Activated T-cell treated with anti-CD3 and anti-CD28 coated beads for 4 hours (primary cell): ENCODE results near the gene TMBIM1.

Experiments
- DNase-seq: peaks from one replicate; pipeline ENCODE4 v3.0.0-alpha.2; 2020

Gene TMBIM1

DNA sequence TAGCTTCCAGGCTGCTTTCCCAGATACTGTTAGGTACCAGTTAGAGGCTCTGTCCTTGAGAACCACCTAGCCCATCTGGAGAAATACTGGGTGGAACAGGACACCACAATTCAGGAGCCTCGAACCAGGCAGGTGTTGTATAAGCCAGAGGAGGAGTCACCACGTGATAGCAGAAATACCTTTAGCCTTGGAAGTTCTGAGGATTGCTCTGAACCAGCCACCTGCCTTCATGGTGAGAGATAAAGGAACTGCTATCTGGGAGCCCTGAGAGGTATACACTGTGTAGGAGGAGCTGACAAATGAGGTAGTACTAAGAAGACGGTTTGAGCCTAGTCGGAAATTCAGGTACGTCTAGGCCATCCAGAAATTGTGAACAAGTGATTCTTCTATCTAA lies 39.1 kb downstream of the TMBIM1 start:
- no peak for DNase-seq

DNA sequence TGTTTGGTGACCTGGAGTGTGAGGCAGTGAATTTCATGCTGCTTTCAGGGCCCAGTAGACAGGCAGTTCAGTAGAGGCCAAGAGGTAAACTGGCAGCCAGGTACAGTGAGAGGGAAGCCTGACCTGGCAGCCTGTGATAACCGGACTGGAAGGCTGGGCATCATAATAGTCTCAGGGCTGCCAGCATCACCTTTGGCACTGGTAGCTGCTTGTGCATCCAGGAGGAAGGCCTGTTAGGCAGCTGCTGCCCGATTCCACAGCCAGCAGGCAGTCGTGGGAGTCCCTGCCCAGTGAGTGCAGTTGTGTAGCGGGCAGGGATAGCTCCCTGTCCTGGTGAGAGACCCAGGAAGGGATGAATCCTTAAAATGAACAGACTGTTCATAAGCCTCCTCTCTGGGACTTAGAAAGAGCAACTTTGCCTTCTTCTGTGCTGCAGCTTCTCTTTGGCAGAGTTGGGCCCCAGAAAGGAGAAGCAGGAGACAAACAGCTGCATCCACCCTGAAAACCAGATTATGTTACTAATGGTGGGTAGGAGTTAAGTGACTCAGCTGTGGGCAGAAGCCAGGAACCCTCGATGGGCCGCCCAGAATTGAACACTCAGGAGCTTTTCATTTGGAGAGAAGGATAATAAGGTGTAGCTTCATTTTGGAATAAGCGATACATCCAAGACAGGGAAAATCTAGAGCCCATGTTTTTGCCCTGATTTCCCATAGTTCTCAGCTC lies 39.6 kb downstream of the TMBIM1 start:
- no peak for DNase-seq

DNA sequence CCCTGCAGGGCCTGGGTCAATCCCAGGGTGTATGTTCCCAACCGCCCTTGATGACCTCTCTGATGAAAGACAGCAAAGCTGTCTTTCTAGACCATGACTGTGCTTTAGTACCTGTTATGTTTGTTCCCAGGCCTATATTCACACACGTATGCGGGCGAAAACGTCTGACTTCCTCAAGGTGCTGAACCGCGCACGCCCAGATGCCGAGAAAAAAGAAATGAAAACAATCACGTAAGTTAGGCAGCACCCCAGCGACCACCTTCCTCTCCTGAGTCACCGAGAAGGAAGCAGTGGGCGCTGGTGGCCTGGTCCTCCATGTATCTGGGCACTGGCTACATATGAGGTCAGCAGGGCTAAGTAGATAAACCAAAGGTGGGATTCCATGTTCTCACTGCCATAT lies 42.6 kb downstream of the TMBIM1 start:
- DNase-seq, result no peak

DNA sequence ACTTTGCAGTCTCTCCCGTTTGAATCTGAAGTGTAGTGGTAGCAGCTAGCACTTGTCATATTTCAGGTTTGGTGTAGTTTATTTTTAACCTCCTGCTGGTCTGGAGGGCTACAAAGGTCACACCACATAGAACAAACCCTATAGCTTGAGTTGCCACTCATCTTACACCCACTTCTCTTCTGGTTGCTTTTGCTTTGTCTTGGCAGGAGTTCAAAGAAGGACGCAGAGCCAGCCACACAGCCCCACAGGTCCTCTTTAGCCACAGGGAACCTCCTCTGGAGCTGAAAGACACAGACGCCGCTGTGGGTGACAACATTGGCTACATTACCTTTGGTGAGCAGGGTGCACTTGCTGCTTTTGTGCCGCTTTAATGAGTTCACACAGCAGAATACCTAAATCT lies 47.1 kb downstream of the TMBIM1 start:
- no peak for DNase-seq

DNA sequence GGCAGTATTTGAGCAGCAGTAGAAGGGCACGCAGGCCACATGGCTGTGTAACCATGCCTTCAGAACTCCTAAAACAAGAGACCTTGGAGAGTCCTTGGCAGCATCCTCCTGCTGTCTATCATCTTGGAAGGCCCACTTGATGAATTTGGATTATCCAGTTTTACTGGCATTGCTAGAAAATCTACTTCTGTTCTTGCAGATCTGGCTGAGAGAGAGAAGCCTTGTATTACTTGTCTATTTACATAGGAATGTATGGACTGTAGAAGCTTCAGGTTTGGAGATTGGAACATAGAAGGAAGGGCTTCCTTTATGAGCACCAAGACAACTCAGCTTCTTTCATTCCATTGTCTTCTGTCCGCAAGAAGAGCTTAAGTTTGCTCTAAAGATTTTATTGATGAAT lies 47.6 kb downstream of the TMBIM1 start:
- no peak for DNase-seq

DNA sequence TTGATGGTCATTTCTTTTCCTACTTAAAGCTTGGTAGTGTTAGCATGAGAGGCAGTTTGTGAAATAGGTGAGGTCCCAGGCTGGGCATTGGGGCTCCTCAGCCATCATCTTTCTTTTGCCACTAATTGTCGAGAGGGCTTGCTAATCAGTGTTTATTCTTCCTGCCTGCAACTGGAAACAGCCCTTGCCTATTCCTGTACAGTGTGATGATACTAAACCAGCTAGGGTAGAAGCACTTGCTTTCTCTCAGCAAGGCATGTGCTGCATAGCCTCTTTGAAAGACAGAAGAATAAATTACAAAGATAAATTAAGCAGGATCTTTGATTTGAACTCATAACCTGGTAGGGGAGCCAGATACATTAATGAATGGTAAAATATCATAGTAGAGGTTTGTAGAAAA lies 48.1 kb downstream of the TMBIM1 start:
- no peak for DNase-seq

DNA sequence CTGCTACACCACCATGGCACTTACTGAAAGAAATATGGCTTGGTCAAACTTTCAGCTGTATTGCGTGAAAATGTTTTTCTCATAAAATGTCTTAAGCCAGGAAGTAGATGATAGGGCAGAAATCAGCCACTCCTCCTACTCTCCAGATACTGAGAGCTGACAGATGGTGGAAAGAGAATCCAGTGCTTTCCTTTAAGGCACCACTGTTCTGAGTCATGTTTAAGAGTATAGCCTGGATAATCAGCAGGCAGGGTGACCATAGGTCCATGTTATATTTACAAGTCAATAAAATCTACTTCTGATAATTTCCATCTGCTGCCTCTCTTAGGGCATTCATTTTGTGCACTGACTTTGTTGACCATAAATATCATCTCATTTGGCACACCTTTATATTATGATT lies 53.4 kb downstream of the TMBIM1 start:
- no peak for DNase-seq

DNA sequence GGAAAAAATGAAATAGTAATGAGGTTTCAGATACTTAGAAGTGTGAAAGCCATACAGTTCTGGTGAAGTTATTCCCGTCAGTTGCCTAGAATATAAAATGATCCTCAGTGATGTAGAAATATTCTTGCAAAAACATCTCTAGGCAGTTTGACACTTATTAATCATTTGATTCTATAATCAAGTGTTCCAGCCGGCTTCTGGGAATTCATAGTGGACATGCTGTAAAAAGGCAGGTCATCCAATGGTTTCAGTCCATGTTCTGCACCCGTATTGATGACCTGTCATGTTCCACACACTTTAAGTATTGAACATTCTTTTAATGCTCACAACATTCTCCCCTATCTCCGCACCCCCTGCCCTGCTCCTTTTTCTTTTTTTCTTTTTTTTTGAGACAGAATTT lies 55.5 kb downstream of the TMBIM1 start:
- DNase-seq, result no peak

DNA sequence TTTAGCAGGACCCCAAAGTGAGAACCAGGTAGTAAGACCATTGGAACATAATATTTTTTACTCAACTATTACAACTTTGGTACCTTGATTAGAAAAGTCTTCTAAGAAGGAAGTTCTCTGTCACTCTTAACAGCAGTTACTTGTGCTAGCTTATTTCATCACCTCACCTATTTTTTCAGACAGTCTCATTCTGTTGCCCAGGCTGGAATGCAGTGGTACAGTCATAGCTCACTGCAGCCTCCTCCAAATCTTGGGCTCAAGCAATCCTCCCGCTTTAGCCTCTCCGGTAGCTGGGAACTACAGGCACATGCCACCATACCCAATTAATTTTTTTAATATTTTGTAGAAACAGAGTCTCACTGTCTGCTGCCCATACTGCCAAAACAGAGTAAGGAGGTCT lies 57.3 kb downstream of the TMBIM1 start:
- DNase-seq, result no peak

DNA sequence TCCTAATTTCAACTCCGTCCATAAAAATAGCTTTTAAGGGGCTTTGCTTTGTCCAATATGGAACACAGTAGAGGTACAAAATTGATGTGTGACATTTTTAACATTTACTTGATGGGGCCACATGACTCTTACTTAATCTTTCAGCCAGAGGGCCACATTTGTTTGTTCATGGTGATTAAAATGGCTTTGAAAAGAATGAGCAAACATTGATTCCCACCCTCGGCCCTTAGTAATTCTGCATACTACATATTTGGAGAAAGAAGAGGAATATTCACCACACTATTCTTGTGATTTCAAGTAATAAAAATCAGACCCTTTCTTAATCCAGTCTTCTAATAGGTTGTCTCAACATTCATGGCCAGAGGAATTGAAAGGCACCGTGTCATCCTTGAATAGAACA lies 57.8 kb downstream of the TMBIM1 start:
- no peak for DNase-seq

DNA sequence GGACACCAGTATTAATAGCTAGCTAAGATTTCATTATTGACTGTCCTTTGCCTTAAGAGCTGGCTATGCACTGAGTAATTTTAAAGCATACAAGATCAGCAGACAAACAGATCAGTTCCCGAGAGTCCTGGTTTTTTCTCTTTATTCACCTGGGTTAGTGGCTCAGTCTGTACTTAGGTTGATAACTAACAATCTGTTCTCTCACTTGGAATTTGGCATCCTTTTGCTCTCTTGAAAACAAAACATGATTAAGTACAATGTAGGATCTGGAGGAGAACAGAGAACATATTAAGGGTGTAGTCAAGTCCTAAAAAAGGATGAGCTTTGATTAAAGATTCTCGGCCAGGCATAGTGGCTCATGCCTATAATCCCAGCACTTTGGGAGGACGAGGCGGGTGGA lies 58.8 kb downstream of the TMBIM1 start:
- no peak for DNase-seq

DNA sequence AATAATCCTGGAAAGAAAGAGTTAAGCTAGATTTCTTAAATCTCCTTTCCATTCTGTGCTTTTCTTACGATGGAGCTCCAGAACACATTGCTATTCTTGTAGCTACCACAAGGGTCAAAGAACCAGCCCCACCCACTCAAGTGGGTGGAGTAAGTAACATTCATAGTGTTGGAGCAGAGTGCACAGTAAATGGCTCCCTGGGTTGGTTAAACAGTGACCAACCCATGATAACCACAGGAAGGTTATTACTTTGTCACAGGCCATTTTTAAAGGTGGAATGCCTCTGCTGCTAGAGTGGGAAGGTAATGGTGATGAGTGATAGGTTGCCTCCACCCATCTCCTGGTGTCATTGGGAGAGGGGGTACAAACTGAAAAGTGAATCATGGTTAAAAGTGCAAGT lies 61.4 kb downstream of the TMBIM1 start:
- DNase-seq, result no peak

DNA sequence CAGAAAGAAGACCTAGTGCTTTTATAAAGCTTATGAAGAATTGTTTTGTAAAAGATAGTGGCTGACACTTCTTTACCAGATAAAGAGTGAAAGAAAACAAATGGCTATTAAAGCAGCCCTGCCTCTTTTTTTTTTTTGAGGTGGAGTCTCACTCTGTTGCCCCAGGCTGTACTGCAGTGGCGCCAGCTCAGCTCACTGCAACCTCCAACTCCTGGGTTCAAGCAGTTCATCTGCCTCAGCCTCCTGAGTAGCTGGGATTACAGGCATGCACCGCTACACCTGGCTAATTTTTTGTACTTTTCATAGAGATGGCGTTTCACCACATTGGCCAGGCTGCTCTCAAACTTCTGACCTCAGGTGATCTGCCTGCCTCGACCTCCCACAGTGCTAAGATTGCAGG lies 62.5 kb downstream of the TMBIM1 start:
- DNase-seq, result no peak

DNA sequence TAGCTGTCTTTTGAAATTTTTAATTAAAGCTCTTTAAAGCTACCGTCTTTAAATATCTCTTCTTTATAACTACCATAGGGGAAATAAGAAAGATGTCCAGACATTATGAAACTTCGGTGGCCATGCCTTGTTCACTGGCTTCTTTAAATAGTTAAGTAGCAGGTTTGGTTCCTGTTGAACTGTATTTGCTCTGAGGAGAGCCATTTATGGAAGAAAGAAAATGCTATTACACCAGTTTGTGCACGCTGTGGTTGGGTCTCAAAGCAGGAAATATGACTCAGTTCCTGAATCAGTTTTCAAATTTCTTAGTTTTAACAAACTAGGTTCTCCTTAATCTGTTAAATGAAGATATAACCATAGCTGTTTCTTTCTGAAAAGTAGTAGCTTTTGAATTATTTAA lies 63.1 kb downstream of the TMBIM1 start:
- DNase-seq, result no peak

DNA sequence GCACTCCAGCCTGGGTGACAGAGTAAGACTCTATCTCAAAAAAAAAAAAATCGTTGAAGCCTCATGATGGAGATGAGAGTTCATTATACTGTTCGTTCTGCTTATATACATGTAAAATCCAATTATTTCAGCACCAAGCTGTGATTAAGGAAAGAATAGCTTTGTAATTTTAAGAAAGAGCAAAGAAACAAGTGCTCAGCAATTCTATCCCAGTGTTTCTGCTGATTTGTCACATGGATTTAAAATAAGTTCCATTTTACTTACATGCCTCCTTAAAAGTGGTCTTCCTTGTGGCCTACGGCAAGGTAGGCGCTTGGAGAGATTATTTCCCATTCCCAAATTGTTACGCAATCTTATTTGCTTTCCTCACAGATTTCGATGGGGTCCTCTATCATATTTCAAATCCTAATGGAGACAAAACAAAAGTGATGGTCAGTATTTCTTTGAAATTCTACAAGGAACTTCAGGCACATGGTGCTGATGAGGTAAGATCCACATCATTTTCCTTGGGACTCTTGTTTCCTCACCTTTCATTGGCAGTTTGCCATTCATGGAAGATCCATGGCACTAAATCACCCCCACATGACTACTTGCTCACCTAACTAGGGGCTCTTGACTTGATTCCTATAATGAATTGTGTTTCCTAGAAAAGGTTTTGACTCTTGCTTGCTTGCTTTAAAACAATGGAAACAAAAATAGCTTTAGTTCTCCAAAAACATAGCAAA lies 63.8 kb downstream of the TMBIM1 start:
- no peak for DNase-seq

DNA sequence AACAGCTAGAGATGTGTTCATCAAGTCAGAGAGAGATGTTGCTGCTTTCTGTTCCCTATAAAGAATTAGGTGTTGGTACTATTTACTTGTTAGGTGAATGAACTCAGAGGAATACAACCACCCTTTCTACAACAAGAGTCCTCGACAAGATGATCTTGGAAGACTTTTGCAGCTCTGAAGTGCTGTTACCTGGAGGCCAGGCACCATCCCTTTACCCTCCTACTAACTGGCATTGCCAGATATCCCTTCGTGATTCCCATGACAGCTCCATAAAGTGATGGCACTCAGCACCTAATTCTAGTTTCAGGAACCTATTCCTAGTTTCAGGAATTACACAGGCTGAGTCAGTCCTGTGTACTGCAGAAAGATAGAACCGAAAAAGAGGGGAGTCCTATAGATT lies 65.4 kb downstream of the TMBIM1 start:
- no peak for DNase-seq
